Endometrial microvascular endothelial cells (primary cell): ENCODE data around the gene RHOA. TPM values are rescaled to one million over a fixed set of nuclear protein-coding genes. Genes with fewer than 3 reads are reported as not detected.

Experiments used
- in situ Hi-C: cut with HindIII; loops from 2 replicates; pipeline ENCODE4 v1.10.0; 2017; ENCODE audit warnings: low sequenced_read_pairs, low pct_unique_long_range_greater_than_20kb; ENCODE audit errors: inconsistent ontology term
- total RNA-seq: library from RNA; depleted of rRNA; stranded (reverse); fragments of >200 nt; gene quantifications from one replicate; pipeline ENCODE4 v1.2.3, GENCODE V29; 2015; ENCODE audit errors: inconsistent ontology term

The RHOA gene
- 730 TPM for total RNA-seq

- in situ Hi-C loops: loop anchor here (10.0 kb wide), 1 partner anchor 317 kb away; the partner anchor contains the start of gene QRICH1
Measured at GRCh38 chr3:49411968-49412631, at the start of gene RHOA, which contains the start of gene TCTA. TSS of gene RHOA (minus strand) at chr3:49411976. CDS start at chr3:49375589, 36,387 bp downstream. TSS of gene TCTA (plus strand) at chr3:49412423. CDS start at chr3:49412427, 4 bp downstream.

GRCh38 chr3:49460956-49461355 is 49.2 kb upstream of the RHOA start:
- in situ Hi-C loops: no loop called here

GRCh38 chr3:49460188-49460890 is 48.6 kb upstream of the RHOA start:
- in situ Hi-C loops: no loop called here

- in situ Hi-C loops: no loop called here
Measured at GRCh38 chr3:49456466-49456865, 44.7 kb upstream of the RHOA start.

- in situ Hi-C loops: no loop called here
Measured at GRCh38 chr3:49454898-49455681, 43.3 kb upstream of the RHOA start.

- in situ Hi-C loops: no loop called here
Measured at GRCh38 chr3:49454458-49454857, 42.7 kb upstream of the RHOA start.

- in situ Hi-C loops: no loop called here
Measured at GRCh38 chr3:49453621-49454020, 41.8 kb upstream of the RHOA start.

- in situ Hi-C loops: no loop called here
Measured at GRCh38 chr3:49445391-49445790, 33.6 kb upstream of the RHOA start.

- in situ Hi-C loops: no loop called here
Measured at GRCh38 chr3:49434731-49435130, 23.0 kb upstream of the RHOA start.

GRCh38 chr3:49428752-49429080 is 16.9 kb upstream of the RHOA start:
- in situ Hi-C loops: no loop called here

GRCh38 chr3:49427586-49427985 is 15.8 kb upstream of the RHOA start:
- in situ Hi-C loops: no loop called here

- in situ Hi-C loops: no loop called here
Measured at GRCh38 chr3:49424816-49425215, 13.0 kb upstream of the RHOA start.

GRCh38 chr3:49422379-49423248 is 10.8 kb upstream of the RHOA start, which contains the start of gene AMT:
TSS of gene AMT (minus strand) at chr3:49422473. CDS start at chr3:49422450, 23 bp downstream.
- in situ Hi-C loops: no loop called here

GRCh38 chr3:49421890-49422378 is 10.2 kb upstream of the RHOA start:
- in situ Hi-C loops: no loop called here

- in situ Hi-C loops: loop anchor here (10.0 kb wide), 1 partner anchor 323 kb away; the partner anchor contains the start of gene QRICH1
Measured at GRCh38 chr3:49417516-49418120, 5.8 kb upstream of the RHOA start.

GRCh38 chr3:49416867-49417266 is 5.1 kb upstream of the RHOA start:
- in situ Hi-C loops: loop anchor here (10.0 kb wide), 1 partner anchor 322 kb away; the partner anchor contains the start of gene QRICH1

- in situ Hi-C loops: loop anchor here (10.0 kb wide), 1 partner anchor 321 kb away; the partner anchor contains the start of gene QRICH1
Measured at GRCh38 chr3:49415931-49416601, 4.3 kb upstream of the RHOA start.
